WTC11 (cell line): ENCODE measurements around the gene MTG1. TPM values are rescaled to one million over a fixed set of nuclear protein-coding genes. Genes with fewer than 3 reads are reported as not detected.

Experiments used
- ATAC-seq: fragments of 200-7000 bp; cut with Tn5 transposase; 2 replicates; pipeline ENCODE4 v1.10.0; 2021; ENCODE audit warnings: mild to moderate bottlenecking, moderate library complexity
- CTCF ChIA-PET: fragments of 300-600 bp; sonication (Branson Sonifier 250); formaldehyde crosslinking; loops from one replicate; lab custom pipeline; 2021; ENCODE audit warnings: antibody characterized with exemption; lab: Charles Lee
- POLR2A ChIA-PET: fragments of 350-600 bp; sonication (Branson Sonifier 250); formaldehyde crosslinking; loops from one replicate; lab custom pipeline; 2021; ENCODE audit warnings: antibody characterized with exemption; lab: Charles Lee
- DNase-seq: peaks from one replicate; pipeline ENCODE4 v3.0.0; 2021; ENCODE audit warnings: low spot score
- H3K27ac Mint-ChIP-seq: 2 replicates; pipeline ENCODE4 v1.8.0; 2021; ENCODE audit warnings: mixed read lengths
- H3K27me3 Mint-ChIP-seq: 2 replicates; pipeline ENCODE4 v1.8.0; 2021; ENCODE audit warnings: low read depth, mild to moderate bottlenecking, moderate library complexity, mixed read lengths
- H3K36me3 Mint-ChIP-seq: 2 replicates; pipeline ENCODE4 v1.8.0; 2021; ENCODE audit warnings: mixed read lengths
- H3K4me1 Mint-ChIP-seq: 2 replicates; pipeline ENCODE4 v1.8.0; 2022; ENCODE audit warnings: mixed read lengths
- H3K4me3 Mint-ChIP-seq: 2 replicates; pipeline ENCODE4 v1.8.0; 2021; ENCODE audit warnings: mild to moderate bottlenecking, moderate library complexity, mixed read lengths
- H3K9me3 Mint-ChIP-seq: 2 replicates; pipeline ENCODE4 v1.8.0; 2021; ENCODE audit warnings: mixed read lengths
- AFF4 ChIP-seq: sonication (generic); formaldehyde crosslinking; IDR thresholded peaks from 2 replicates; pipeline ENCODE4 v1.8.1; 2023; ENCODE audit warnings: mild to moderate bottlenecking, missing genetic modification reagents, borderline replicate concordance
- ATF1 ChIP-seq: sonication (generic); formaldehyde crosslinking; IDR thresholded peaks from 2 replicates; pipeline ENCODE4 v1.8.1; 2023; ENCODE audit warnings: mild to moderate bottlenecking, moderate library complexity, missing genetic modification reagents
- FOXP1 ChIP-seq: sonication (generic); formaldehyde crosslinking; IDR thresholded peaks from 2 replicates; pipeline ENCODE4 v1.8.0; 2022; ENCODE audit warnings: missing genetic modification reagents, mild to moderate bottlenecking, moderate library complexity, borderline replicate concordance
- HMGA2 ChIP-seq: fragments of 250-450 bp; sonication (Bioruptor Pico); IDR thresholded peaks from 2 replicates; pipeline ENCODE4 v1.4.0; 2021; ENCODE audit warnings: mild to moderate bottlenecking, moderate library complexity
- HMGXB4 ChIP-seq: sonication (generic); formaldehyde crosslinking; IDR thresholded peaks from 2 replicates; pipeline ENCODE4 v1.8.1; 2023; ENCODE audit warnings: mild to moderate bottlenecking, moderate library complexity, missing genetic modification reagents
- JUN ChIP-seq: sonication (generic); formaldehyde crosslinking; IDR thresholded peaks from 2 replicates; pipeline ENCODE4 v1.8.0; 2023; ENCODE audit warnings: mild to moderate bottlenecking, missing genetic modification reagents
- NFATC4 ChIP-seq: fragments of 250-450 bp; sonication (Bioruptor Pico); IDR thresholded peaks from 2 replicates; pipeline ENCODE4 v1.9.0; 2021; ENCODE audit warnings: mild to moderate bottlenecking
- RORB ChIP-seq: fragments of 250-450 bp; sonication (Bioruptor Pico); IDR thresholded peaks from 2 replicates; pipeline ENCODE4 v1.9.0; 2021; ENCODE audit warnings: mild to moderate bottlenecking
- SOX15 ChIP-seq: fragments of 250-450 bp; sonication (Bioruptor Pico); IDR thresholded peaks from 2 replicates; pipeline ENCODE4 v1.9.0; 2021; ENCODE audit warnings: mild to moderate bottlenecking
- TEAD4 ChIP-seq: sonication (generic); formaldehyde crosslinking; IDR thresholded peaks from 2 replicates; pipeline ENCODE4 v1.8.0; 2022; ENCODE audit warnings: mild to moderate bottlenecking, missing genetic modification reagents
- ZNF138 ChIP-seq: sonication (generic); formaldehyde crosslinking; conservative IDR thresholded peaks from 2 replicates; pipeline ENCODE4 v1.8.1; 2022; ENCODE audit warnings: mild to moderate bottlenecking, moderate library complexity, missing genetic modification reagents
- ZNF219 ChIP-seq: sonication (generic); formaldehyde crosslinking; IDR thresholded peaks from 2 replicates; pipeline ENCODE4 v1.8.0; 2023; ENCODE audit warnings: missing genetic modification reagents, mild to moderate bottlenecking, borderline replicate concordance
- ZNF263 ChIP-seq: sonication (generic); formaldehyde crosslinking; IDR thresholded peaks from 2 replicates; pipeline ENCODE4 v1.8.1; 2022; ENCODE audit warnings: low read depth, mild to moderate bottlenecking, moderate library complexity, missing genetic modification reagents
- ZNF671 ChIP-seq: fragments of 250-450 bp; sonication (Bioruptor Pico); IDR thresholded peaks from 2 replicates; pipeline ENCODE4 v1.8.0; 2021; ENCODE audit warnings: mild to moderate bottlenecking
- total RNA-seq: library from RNA; stranded (reverse); gene quantifications from 3 replicates; pipeline ENCODE4 v1.2.3, GENCODE V29; 2021
- TF ChIP-seq, protein P1 (sequence below): sonication (generic); formaldehyde crosslinking; IDR thresholded peaks from 2 replicates; pipeline ENCODE4 v1.8.1; 2022; ENCODE audit warnings: mild to moderate bottlenecking, moderate library complexity, missing genetic modification reagents

MTG1 gene
- total RNA-seq, 1 experiment from 2014 or later: 63.0 TPM

DNA sequence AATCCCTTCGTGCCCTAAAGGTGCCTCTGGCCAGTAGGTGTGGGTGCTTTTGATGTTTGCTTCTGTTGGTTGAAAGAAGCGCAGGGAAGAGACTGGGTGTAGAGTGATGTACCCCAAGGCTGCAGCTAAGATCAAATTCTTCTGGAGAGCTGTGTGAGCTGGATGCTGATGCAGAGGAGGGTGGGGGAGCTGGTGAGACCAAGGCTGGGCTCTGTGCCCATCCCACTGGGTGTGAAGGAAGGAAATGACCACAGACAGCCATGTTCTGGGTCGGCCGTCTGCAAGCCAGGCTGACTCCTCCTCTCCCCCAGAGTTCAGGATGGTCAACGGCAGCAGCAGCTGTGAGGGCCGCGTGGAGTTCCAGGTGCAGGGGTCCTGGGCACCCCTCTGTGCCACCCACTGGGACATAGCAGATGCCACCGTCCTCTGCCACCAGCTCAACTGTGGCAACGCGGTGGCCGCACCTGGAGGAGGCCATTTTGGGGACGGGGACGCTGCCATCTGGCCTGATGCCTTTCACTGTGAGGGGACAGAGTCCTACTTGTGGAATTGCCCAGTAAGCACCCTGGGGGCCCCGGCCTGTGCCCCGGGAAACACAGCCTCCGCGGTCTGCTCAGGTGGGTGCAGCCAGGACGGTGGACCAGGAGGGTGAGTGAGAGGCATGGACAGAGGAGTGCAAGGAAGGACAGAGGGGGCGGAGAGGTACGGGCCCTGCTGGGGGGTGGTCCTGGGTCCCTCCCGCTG lies 64.9 kb downstream of the MTG1 start:
- peaks cover 56% of the 10 kb centered on the region for H3K9me3 Mint-ChIP-seq
- ATAC-seq: no peak
- no peak overlapping the region for H3K27ac Mint-ChIP-seq
- peaks cover 13% of the 10 kb centered on the region for H3K27me3 Mint-ChIP-seq
- peaks cover 46% of the 10 kb centered on the region for H3K36me3 Mint-ChIP-seq
- TF ChIP-seq TEAD4 (CRISPR knock-in tag) (no peak), JUN (CRISPR knock-in tag) (no peak), SOX15 (CRISPR knock-in tag) (no peak), NFATC4 (CRISPR knock-in tag) (no peak), HMGXB4 (CRISPR knock-in tag) (no peak), RORB (CRISPR knock-in tag) (no peak), HMGA2 (CRISPR knock-in tag) (no peak), ZNF219 (no peak), AFF4 (CRISPR knock-in tag) (no peak)
- TF ChIP-seq, protein P1, sequence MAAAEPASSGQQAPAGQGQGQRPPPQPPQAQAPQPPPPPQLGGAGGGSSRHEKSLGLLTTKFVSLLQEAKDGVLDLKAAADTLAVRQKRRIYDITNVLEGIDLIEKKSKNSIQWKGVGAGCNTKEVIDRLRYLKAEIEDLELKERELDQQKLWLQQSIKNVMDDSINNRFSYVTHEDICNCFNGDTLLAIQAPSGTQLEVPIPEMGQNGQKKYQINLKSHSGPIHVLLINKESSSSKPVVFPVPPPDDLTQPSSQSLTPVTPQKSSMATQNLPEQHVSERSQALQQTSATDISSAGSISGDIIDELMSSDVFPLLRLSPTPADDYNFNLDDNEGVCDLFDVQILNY (CRISPR knock-in tag): no peak
- ChIA-PET POLR2A (no interaction called here), CTCF (no interaction called here)
- no peaks in the 10 kb centered on the region for H3K4me1 Mint-ChIP-seq
- no peak overlapping the region for H3K4me3 Mint-ChIP-seq
- no peak for DNase-seq

GRCh38 chr10:133459454-133460207 lies 65.7 kb downstream of the MTG1 start:
- TF ChIP-seq ZNF671 (CRISPR knock-in tag): no peak
- TF ChIP-seq AFF4 (CRISPR knock-in tag): no peak
- no peak for TF ChIP-seq HMGA2 (CRISPR knock-in tag)
- no peak for TF ChIP-seq ATF1 (CRISPR knock-in tag)
- TF ChIP-seq ZNF263 (CRISPR knock-in tag): no peak
- TF ChIP-seq, protein P1 (CRISPR knock-in tag): no peak
- TF ChIP-seq ZNF138 (CRISPR knock-in tag): no peak
- no peak for TF ChIP-seq FOXP1 (CRISPR knock-in tag)
- ChIA-PET POLR2A (no interaction called here), CTCF (no interaction called here)
- Mint-ChIP-seq H3K27me3 (peaks cover 13% of the 10 kb centered on the region), H3K36me3 (peaks cover 45% of the 10 kb centered on the region), H3K9me3 (peaks cover 55% of the 10 kb centered on the region), H3K4me1 (no peaks in the 10 kb centered on the region), H3K27ac (no peak overlapping the region), H3K4me3 (no peak overlapping the region)
- ATAC-seq (no peak), DNase-seq (no peak)
